Eye (tissue), 1 donor: Measurements from ENCODE around the gene ZFYVE9.
"Not testable (repeated sequence)": the region's sequence is repeated elsewhere in the genome, so short reads cannot be mapped to it uniquely, and the experiment has no call there.

Experiments used
- DNase-seq: peaks from one replicate; pipeline ENCODE4 v3.0.0-alpha.2; 2015

The ZFYVE9 gene, protein sequence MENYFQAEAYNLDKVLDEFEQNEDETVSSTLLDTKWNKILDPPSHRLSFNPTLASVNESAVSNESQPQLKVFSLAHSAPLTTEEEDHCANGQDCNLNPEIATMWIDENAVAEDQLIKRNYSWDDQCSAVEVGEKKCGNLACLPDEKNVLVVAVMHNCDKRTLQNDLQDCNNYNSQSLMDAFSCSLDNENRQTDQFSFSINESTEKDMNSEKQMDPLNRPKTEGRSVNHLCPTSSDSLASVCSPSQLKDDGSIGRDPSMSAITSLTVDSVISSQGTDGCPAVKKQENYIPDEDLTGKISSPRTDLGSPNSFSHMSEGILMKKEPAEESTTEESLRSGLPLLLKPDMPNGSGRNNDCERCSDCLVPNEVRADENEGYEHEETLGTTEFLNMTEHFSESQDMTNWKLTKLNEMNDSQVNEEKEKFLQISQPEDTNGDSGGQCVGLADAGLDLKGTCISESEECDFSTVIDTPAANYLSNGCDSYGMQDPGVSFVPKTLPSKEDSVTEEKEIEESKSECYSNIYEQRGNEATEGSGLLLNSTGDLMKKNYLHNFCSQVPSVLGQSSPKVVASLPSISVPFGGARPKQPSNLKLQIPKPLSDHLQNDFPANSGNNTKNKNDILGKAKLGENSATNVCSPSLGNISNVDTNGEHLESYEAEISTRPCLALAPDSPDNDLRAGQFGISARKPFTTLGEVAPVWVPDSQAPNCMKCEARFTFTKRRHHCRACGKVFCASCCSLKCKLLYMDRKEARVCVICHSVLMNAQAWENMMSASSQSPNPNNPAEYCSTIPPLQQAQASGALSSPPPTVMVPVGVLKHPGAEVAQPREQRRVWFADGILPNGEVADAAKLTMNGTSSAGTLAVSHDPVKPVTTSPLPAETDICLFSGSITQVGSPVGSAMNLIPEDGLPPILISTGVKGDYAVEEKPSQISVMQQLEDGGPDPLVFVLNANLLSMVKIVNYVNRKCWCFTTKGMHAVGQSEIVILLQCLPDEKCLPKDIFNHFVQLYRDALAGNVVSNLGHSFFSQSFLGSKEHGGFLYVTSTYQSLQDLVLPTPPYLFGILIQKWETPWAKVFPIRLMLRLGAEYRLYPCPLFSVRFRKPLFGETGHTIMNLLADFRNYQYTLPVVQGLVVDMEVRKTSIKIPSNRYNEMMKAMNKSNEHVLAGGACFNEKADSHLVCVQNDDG (N-terminal part only)

DNA sequence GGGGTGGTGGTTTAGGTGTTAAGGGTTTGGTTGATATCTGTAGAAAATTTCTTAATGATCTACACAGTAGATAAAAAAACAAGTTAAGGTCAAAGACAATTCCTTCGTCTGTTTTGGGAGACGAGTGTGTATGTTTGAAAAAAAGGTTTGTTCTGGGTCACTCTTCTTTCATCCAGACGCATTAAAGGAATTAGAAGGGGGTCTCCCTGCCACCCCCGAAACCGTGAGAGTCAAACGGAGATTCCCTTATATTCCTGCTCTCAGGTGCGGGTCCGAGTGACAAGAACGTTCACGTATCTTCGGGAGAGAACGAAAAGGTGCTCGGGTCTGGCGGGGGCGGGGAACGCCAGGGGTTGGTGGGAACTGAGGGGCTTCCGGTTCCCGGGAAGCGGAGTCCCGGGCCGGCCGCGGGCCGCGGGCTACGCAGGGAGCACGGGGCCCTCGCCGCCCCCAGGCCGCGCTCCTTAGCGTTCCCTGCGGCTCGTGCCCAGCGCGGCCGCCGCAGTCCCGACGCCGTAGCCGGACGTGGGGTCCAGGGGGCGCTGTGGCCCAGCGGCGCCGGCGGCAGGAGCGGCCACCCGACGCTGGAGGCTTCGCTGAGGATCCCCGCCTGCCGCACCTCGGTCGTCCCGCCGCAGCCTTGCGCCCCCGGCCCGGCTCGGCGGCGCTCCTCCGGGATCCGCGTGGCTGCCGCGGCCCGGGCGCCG, at the start of gene ZFYVE9:
Gene ZFYVE9, plus strand, starts transcription at position 577 of the 707 bp plus-strand sequence. CDS start 91,118 bp downstream, outside the sequence.
- peak; percentile 91 for DNase-seq

DNA sequence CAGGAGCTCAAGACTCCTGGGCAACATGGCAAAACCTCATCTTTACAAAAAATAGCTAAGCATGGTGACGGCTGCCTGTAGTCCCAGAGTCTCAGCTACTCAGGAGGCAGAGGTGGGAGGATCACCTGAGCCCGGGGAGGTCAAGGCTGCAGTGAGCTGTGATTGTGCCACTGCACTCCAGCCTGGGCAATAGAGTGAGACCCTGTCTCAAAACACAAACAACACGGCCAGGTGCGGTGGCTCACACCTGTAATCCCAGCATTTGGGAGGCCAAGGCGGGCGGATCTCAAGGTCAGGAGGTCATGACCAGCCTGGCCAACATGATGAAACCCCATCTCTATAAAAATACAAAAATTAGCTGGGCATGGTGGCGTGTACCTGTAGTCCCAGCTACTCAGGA, 47.6 kb upstream of the ZFYVE9 start:
- DNase-seq, result not testable (repeated sequence)

DNA sequence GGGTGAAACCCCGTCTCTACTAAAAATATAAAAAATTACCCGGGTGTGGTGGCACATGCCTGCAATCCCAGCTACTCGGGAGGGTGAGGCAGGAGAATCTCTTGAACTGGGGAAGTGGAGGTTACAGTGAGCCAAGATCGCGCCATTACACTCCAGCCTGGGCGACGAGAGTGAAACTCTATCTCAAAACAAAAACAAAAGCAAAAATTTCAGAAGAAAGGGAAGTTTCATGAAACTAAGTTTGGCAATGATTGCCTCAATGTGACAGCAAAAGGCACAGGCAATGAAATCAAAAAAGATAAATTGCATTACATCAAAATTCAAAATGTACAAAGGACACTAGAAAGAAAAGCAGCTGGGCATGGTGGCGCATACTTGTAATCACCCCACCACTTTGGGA, 45.7 kb upstream of the ZFYVE9 start:
- DNase-seq, result no peak

DNA sequence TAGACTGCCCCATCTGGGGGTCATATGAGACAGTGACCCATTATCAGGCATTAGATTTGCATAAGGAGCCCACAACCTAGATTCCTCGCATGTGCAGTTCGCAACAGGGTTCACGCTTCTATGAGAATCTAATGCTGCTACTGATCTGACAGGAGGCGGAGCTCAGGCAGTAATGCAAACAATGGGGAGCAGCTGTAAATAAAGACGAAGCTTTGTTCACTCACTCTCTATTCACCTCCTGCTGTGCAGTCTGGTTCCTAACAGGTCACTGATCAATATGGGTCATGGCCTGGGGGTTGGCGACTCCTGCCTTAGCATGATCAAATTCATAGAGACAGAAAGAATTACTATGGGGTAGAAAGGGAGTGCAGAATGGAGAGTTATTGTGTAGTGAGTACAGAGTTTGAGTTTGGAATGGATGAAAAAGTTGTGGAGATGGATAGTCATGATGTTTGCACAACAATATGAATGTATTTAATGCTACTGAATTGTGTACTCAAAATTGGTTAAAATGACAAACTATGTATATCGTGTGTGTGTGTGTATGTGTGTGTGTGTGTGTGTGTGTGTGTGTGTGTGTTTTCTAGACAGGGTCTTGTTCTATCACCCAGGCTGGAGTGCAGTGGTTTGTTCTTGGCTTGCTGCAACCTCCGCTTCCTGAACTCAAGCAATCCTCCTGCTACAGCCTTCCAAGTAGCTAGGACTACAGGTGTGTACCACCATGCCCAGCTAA, 43.6 kb upstream of the ZFYVE9 start:
- peak; percentile 96 for DNase-seq

DNA sequence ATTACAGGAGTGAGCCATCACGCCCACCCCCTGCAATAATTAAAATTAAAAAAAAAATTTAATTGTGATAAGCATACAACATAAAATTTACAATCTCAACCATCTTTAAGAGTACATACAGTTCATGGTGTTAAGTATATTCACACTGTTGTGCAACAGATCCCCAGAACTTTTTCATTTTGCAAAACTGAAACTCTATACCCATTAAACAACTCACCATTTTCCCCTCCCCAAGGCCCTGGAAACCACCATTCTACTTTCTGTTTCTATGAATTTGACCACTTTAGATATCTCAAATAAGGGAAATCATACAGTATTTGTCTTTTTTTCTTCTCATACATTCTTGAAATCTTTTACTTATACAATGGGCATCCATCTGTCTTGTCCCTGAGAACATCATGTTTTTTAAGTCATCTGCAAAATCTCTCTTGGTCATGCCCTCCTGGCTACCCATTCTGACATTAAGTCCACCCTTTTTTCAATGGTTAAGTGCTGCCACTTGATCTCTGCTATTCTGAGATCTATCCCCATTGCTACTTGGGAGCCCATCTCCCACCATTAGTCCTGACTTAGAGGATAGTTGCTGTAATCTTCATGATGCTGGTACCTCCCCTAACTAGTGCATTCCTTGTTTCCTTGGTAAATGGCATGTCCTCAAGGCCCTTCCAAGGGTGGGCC, 39.4 kb upstream of the ZFYVE9 start:
- no peak for DNase-seq

DNA sequence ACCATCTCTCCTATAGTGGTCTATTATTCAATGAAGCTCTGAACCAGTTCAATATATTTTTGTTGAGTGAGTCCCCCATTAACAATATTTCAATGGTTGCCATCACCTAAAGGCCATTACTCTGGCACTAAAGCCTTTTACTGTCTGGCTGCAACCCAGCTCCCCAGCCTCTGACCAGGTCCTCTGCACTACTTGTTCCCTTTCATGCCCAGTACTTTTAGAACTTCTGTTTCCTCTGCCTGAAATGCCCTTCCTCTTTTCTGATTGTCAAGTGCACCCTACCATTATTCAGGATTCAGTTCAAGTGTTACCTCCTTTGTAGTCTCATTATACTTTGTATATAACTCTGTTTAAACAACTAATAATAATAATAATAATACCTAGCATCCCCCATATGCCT, 30.4 kb upstream of the ZFYVE9 start:
- DNase-seq, result no peak

DNA sequence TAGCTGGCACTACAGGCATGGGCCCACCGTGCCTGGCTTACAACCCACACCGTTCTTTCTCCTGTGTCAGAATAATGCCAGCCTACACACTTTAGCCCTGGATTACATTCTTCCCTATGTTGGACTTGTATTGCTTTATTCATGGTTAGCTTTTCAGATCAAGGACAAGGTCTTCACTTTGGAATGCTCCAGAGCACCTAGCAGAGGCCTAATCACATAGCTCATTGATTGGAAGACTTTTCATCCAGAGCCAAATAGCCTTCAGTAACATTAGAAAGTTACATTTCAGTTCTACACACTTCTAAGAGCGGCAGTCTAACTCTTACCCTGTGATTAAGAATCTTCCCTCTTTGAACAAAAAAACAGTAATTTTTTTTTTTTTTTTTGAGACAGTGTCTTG, 29.4 kb upstream of the ZFYVE9 start:
- no peak for DNase-seq

DNA sequence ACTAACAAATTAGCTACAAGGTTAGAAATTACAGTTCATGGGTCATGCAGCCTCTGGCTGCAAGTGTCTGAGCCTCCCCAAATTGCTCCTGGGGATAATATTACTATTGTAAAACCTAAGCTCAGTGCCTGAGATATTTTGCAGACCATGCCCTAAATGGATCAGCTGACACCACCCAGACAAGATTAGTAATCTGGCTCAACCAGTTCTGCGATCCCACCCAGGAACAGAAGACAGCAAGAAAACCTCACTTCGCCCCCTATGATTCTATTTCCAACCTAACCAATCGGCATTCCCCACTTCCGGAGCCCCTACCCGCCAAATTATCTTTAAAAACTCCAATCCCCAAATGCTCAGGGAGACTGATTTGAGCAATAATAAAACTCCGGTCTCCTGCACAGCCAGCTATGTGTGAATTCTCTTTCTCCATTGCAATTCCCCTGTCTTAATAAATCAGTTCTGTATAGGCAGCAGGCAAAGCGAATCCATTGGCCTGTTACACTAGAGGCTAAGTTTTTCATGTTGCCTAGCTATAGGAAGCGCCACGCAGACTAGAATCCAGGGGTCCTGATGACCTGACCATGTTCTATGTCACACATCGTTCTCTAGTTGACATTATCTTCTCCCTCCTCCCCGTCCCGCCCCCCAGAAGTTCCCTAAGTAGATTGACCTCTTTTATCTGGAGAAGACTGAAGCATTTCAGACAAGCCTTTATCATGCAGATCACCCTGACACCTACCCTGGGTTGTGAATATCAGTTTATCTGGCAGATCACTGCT, 22.4 kb upstream of the ZFYVE9 start:
- DNase-seq, result peak; percentile 21

DNA sequence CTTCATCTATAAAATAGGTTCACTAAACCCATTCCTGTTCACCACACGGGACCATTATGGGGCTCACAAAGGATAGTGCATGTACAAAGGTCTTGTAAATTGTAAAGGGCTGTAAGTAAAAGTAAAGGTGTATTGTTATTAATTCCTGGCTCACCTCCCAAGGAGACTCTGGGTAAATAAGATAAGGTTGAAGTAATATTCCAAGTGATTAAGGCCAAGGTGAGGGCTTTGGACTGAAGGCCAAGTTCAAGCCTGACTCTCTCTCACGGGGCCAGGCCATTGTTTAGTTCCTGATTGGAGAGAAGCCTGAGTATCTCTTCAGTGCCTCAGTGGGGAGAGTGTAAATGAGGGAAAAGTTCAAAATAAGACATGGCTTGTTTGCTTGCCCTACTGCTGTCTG, 19.5 kb upstream of the ZFYVE9 start:
- DNase-seq, result no peak

DNA sequence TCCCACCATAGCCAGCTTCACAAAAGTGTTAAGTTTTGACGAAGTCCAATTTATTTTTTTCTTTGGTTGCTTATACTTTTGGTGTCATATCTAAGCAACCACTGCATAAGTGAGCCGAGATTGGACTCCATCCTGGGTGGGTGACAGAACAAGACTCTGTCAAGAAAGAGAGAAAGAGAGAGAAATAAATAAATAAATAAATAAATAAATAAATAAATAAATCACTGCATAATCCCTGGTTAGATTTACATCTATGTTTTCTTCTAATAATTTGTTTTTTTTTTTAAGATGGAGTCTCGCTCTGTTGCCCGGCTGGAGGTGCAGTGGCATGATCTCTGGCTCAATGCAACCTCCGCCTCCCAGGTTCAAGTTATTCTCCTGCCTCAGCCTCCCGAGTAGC, 18.3 kb upstream of the ZFYVE9 start:
- no peak for DNase-seq

DNA sequence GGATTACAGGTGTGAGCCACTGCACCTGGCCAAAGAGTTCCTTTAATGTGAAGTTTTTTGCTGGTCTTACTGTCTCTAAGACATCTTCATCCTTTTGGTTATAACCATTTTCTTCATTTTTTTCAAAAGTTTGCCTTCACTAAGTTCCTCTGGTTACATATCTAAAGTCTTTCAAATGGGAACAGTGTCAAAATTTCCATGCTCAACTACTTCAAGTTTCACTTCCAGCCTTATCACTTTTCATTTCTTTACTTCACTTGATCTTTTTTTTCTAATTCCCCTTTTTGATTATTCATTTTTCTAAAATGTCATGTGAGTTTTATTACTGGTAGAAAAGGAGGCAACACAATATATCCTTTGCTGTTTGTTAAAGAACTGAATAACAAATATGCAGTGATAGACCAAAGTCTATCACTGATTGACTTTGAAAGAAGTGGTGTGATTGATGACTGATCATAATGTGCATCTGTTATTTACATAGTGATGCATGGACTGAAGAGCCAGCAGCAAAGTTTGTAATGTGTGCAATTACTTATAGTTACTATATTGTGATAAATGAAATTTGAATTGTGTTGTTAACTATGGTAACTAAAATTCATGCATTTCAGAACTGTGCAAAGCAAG, 16.0 kb upstream of the ZFYVE9 start:
- DNase-seq, result no peak

DNA sequence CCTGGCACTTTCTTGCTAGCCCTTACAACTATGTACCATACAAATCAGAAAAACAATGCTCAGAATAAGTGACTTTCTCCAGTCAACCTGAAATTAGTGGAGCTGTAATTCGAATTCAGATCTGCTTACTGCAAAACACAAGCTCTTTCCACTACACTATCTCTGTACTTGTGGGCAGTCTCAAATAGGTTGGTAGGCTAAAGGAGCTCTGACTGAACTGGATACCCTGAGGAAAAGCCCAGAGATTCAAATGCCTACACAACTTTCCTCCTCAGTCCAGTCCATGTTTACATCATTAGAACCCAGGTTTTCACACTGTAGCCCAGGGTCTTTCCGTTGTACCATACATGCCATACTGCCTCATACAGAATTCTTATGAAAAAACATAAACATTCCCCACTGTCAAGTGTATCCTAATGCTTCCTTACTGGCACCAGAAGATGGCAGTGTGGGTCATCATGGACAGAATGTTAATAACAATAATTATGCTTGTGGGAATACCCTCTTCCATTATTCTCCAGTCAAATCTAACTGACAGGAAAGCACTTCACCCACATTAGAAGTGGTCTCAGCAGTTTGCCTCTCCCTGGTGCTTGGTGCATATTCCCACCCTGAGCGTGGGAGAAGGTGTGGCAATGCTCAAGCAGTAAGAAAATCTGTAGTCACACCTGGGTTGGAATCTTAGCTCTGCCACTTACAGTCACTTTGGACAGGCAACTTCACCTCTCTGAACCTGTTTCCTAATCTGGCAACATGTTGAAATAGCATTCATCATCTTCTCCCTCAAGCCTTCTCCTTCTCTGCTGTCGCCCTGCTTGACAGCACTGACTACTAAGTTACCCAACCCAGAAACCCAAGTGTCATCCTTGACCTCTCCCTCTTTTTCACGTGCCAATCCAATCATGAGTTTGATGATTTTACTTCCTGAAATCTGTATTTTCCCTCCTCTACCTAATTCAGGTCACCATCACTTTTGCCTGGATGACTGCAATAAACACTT, 14.4 kb upstream of the ZFYVE9 start:
- peak; percentile 75 for DNase-seq

DNA sequence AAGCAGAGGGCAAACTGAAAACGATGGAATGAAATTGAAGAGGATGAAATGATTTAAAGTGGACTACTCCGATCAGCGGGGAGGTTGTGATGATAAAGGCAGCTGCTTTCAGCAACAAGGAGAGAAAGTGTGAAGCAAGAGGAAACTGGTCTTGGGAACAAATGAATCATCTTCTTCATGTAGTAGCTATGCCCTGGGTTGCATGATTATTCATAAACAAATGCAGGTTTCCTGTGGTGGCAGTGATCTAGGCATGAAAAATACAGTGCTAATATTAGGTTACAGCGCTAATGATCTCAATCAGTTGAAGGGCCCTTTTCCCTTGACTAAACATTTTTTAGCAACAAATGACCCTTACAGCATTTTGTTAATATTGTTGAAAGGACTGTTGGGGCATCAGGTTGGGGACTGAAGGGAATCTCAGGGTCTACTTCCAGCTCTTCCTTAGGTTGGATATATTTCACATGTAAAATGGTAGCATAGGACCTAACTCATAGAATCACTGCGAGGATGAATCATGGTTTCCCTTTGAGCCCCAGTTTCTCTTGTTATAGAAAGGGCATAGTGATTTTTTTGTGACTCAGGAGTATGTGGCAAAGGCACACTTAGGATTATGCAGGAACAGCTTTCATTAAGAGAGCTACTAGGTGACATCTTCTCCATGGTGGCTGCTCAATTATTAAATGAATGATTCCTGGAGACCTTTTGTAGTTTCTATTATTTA, 1.9 kb upstream of the ZFYVE9 start:
- no peak for DNase-seq

DNA sequence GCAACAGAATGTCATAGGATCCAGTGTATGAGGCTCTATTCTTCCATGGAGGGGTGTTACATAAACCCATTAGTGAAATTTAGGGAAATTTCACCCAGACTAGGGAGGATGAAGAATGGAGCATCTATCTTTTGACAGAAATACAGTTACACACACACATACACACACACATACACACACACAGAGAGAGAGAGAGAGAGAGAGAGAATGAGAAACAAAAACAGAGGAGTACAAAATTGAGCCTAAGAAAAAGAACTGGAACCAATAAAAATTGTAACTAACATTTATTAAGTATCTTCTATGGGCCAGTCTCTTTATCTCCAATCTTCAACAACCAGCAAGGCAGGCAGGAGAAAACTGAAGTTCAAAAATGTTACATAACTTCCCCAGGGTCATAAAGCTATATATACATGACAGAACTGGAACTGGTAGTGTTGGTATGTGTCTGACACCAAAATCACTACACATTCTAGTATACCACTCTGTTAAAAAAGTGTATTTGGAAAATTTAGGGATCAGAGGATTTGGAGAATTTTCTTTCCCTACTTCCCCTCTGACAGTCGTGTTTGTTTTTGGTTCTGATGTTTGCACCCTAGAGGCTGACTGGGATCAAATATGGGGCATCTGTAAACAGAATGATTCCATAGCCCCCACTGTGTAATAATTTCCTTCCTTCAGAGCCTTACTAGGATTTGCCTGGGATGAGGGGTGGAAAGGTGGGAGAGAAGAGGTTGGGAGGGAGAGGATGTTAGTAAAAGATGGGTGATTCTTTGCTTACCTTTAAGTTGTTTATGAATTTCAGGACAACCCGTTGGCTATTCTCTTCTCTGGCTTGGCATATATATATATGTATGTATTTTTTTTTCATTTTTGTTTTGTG, 1.0 kb upstream of the ZFYVE9 start:
- no peak for DNase-seq

DNA sequence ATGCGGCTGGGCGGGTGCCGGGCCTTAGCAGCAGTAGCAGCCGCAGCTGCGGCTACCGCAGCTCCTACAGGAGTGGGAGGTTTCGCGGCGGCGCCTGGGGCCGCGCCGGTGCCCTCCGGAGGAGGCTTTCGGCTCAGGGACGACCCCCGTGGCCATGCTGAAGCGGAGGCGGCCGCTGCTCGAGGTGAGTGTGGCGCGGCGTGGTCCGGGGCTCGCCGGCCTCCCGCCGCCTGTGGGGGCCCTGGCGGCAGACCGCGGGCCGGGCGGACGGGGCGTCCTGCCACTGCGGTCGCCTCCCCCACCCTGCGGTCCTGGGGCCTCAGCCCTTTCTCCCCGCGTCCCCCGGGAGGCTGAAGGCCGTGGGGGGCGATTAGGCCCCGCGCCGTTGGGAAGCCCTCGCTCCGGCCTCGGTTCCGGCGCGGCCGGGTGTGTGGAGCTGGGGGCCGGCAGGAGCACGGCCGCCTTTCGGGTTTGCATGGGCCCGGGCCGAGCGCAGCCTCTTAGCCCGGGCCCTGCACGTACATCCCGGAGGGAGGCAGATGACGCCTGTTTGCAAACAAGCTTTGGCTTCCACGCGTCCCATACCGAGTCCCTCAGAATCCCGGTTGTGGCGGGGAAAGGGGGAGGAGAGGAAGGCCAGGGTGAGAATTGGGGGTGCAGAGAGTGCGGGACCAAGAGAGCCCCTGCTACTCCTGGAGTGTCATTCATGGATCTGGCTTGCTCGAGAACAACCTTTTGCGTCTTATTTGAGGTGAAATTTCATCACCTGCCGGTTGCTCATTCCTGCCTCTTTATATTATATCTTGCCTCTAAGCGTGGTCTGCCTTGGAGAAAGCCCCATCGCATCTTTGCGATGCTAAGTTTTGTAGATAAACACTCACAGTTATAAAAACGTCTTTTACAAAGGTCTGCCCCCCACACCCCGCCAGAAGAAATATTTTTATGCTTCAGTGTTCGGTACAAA, 613 bp downstream of the ZFYVE9 start:
- peak; percentile 88 for DNase-seq

DNA sequence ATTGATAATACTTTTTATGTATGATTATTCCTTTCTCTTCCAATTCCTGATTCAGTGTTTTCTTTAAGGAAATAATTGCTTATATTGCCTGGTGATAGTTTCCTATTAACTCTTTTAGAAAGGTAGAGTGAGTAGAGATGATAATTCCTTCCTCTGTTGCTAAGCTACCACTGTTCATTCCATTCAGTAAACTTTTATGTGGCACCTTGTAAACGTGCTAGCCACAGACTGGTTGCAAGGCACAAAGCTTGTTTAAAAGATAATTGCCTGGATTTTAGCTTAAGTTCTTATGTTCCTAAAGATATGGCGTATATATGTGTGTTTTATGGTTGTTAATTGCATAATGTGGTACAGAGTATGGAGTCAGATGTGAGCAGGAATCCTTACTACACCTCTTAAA, 3.2 kb downstream of the ZFYVE9 start:
- no peak for DNase-seq
